Endothelial cell of umbilical vein (primary cell): ENCODE data around the gene CLIC1.

Experiments
- EZH2 ChIP-seq: IDR thresholded peaks from 2 replicates; pipeline ENCODE4 v1.6.1; 2012; ENCODE audit warnings: borderline replicate concordance, low read depth, mild to moderate bottlenecking, moderate library complexity, low read length, inconsistent platforms; ENCODE audit not compliant: severe bottlenecking
- FOS ChIP-seq: IDR thresholded peaks from 2 replicates; pipeline ENCODE4 v1.6.1; 2011; ENCODE audit warnings: mild to moderate bottlenecking, low read length, moderate library complexity, borderline replicate concordance; ENCODE audit not compliant: insufficient read depth
- GATA2 ChIP-seq: IDR thresholded peaks from 2 replicates; pipeline ENCODE4 v1.7.0; 2011; ENCODE audit warnings: low read depth, mild to moderate bottlenecking, moderate library complexity, mixed read lengths, low read length; ENCODE audit not compliant: insufficient read length, insufficient read depth
- JUN ChIP-seq: IDR thresholded peaks from 2 replicates; pipeline ENCODE4 v1.6.1; 2011; ENCODE audit warnings: borderline replicate concordance, low read depth; ENCODE audit not compliant: insufficient read length, insufficient read depth
- POLR2A ChIP-seq: IDR thresholded peaks from 2 replicates; pipeline ENCODE4 v1.6.1; 2012; ENCODE audit warnings: low read depth, mild to moderate bottlenecking, control low read depth, low read length
- POLR2AphosphoS5 ChIP-seq: IDR thresholded peaks from 2 replicates; pipeline ENCODE4 v1.6.1; 2012; ENCODE audit warnings: low read depth, mild to moderate bottlenecking, control low read depth, low read length, moderate library complexity; ENCODE audit not compliant: insufficient read depth
- TF ChIP-seq, protein P1 (sequence below), 2 donors: IDR thresholded peaks; 1 replicate in 1 of 2; 2 replicates in 1 of 2; pipeline ENCODE4 v1.5.1; 2011; ENCODE audit warnings: low read length in 2 of 2, mild to moderate bottlenecking in 2 of 2, moderate library complexity in 2 of 2, control low read depth in 1 of 2, inconsistent platforms in 1 of 2, low read depth in 1 of 2; ENCODE audit not compliant: insufficient read depth in 1 of 2; ENCODE audit errors: extremely low read depth in 1 of 2
- TF ChIP-seq, protein P2 (sequence below): IDR thresholded peaks from 2 replicates; pipeline ENCODE4 v1.6.1; 2011; ENCODE audit not compliant: insufficient read depth, insufficient read length

DNA sequence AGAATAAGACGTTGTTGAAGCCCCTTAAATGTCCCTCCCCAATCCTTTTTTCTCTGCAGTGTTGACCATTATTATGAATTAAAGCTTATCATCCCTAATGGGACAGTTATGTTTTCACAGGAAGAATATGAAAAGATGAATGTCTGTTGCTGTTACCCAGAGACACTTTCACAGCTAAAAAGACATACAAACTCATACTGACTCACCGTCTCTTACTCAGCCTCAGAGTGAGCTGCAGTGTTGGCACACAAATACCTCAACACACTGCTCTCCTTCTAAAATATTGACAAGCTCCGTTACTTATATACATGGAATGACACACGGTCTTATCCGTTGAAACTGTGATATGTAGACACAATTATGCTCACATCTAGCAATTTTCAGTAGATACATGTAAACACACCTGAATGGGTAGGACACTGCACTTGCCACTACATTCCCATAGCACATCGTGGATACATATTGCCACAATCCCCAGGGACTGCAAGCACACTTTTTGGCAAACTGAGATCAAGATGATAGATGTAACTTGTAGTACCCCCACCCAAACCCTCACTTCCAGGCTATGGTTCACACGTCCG is 16.5 kb upstream of the CLIC1 start:
- TF ChIP-seq, protein P1, sequence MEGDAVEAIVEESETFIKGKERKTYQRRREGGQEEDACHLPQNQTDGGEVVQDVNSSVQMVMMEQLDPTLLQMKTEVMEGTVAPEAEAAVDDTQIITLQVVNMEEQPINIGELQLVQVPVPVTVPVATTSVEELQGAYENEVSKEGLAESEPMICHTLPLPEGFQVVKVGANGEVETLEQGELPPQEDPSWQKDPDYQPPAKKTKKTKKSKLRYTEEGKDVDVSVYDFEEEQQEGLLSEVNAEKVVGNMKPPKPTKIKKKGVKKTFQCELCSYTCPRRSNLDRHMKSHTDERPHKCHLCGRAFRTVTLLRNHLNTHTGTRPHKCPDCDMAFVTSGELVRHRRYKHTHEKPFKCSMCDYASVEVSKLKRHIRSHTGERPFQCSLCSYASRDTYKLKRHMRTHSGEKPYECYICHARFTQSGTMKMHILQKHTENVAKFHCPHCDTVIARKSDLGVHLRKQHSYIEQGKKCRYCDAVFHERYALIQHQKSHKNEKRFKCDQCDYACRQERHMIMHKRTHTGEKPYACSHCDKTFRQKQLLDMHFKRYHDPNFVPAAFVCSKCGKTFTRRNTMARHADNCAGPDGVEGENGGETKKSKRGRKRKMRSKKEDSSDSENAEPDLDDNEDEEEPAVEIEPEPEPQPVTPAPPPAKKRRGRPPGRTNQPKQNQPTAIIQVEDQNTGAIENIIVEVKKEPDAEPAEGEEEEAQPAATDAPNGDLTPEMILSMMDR (IDR thresholded peaks at IDR 0.05; ENCODE audit: extremely low read depth in 1 of 2, insufficient read depth in 1 of 2, low read depth in 1 of 2, low read length in 2 of 2) = no peak
- TF ChIP-seq FOS (peak; percentile 32), GATA2 (no peak), POLR2A (peak; percentile 18), POLR2AphosphoS5 (no peak), EZH2 (no peak), JUN (no peak)
- TF ChIP-seq, protein P2, sequence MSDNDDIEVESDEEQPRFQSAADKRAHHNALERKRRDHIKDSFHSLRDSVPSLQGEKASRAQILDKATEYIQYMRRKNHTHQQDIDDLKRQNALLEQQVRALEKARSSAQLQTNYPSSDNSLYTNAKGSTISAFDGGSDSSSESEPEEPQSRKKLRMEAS = no peak
